AG04449 (cell line): Measurements from ENCODE around the gene CSTPP1.
A peak's percentile ranks its signal among the peaks of the same experiment; 100 is the strongest.

Experiments
- CTCF ChIA-PET: fragments of 350-600 bp; formaldehyde crosslinking; extraction: SDS; loops from one replicate; lab custom pipeline; 2021; ENCODE audit warnings: antibody characterized with exemption; lab: Yijun Ruan, JAX
- POLR2A ChIA-PET: fragments of 400-600, 350-600 bp; formaldehyde crosslinking; extraction: SDS; loops from one replicate; lab custom pipeline; 2020; ENCODE audit warnings: antibody characterized with exemption, inconsistent platforms; lab: Yijun Ruan, JAX
- DNase-seq: peaks from one replicate; pipeline ENCODE4 v3.0.0-alpha.2; 2010; ENCODE audit warnings: low read depth, low spot score
- H3K4me3 ChIP-seq: 2 replicates; pipeline ENCODE4 v1.5.1; 2011; ENCODE audit warnings: low read depth, mild to moderate bottlenecking, control low read depth, low read length
- TF ChIP-seq, protein P1 (sequence below): IDR thresholded peaks from one replicate; pipeline ENCODE4 v1.5.1; 2011; ENCODE audit warnings: mild to moderate bottlenecking, moderate library complexity, low read length, control low read depth, inconsistent platforms; ENCODE audit not compliant: insufficient read depth; ENCODE audit errors: missing control alignments

CSTPP1 gene

DNA sequence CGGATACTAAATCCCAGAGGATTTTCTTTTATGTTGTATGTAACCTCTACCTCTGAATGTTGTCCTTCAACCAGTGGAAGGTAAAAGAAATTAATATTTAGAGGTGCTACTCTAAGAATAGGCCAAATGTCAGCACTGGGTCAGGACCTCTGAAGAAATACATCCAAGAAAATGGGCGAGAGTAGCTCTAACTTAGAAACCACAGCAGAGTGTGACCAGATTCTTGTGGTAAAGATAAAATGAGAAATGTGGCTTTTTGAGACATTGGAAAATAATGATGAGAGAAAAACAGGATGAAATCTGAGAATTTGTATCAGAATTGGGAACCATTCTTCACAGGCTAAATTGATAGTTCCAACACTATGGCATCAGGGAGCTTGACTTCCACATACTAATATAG is 63.5 kb downstream of the CSTPP1 start:
- DNase-seq = no peak
- POLR2A ChIA-PET = no interaction called here
- TF ChIP-seq, protein P1, sequence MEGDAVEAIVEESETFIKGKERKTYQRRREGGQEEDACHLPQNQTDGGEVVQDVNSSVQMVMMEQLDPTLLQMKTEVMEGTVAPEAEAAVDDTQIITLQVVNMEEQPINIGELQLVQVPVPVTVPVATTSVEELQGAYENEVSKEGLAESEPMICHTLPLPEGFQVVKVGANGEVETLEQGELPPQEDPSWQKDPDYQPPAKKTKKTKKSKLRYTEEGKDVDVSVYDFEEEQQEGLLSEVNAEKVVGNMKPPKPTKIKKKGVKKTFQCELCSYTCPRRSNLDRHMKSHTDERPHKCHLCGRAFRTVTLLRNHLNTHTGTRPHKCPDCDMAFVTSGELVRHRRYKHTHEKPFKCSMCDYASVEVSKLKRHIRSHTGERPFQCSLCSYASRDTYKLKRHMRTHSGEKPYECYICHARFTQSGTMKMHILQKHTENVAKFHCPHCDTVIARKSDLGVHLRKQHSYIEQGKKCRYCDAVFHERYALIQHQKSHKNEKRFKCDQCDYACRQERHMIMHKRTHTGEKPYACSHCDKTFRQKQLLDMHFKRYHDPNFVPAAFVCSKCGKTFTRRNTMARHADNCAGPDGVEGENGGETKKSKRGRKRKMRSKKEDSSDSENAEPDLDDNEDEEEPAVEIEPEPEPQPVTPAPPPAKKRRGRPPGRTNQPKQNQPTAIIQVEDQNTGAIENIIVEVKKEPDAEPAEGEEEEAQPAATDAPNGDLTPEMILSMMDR = no peak
- CTCF ChIA-PET = interaction anchor here (1.0 to 1.5 kb wide), 5 partner anchors 10 to 20 kb away, joined by 3 to 5 read pairs (median 4); no protein-coding TSS in a partner anchor
- no peak overlapping the region for H3K4me3 ChIP-seq

GRCh38 chr11:47001781-47002181 is 65.2 kb downstream of the CSTPP1 start:
- ChIA-PET CTCF (no interaction called here), POLR2A (no interaction called here)
- no peak overlapping the region for H3K4me3 ChIP-seq
- TF ChIP-seq, protein P1 = no peak
- DNase-seq = no peak

DNA sequence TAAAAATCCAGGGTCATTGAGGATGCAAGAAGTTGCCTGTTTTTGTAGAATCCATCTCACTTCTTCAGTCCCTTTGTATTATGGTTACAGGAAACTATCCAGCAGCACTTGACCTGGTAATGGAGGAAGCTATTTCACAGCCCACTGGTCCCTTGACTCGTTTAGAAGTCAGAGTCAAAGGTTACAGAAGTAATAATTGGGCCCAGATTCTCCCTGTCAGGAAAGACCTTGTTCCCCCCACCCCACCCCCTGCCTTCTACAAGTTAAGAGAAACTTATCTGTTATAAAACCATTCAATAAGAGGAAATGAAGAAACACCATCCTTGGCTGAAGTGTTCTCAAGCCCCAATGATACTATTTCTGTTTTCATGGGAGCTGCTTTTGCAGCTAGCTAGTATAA is 65.8 kb downstream of the CSTPP1 start:
- ChIA-PET CTCF (interaction anchor here (1.2 kb wide), 1 partner anchor 150 kb away, joined by 6 read pairs; no protein-coding TSS in a partner anchor), POLR2A (interaction anchor here (0.7 kb wide), 1 partner anchor 141 kb away, joined by 4 read pairs; no protein-coding TSS in a partner anchor)
- TF ChIP-seq, protein P1 = no peak
- H3K4me3 ChIP-seq = no peak overlapping the region
- no peak for DNase-seq

DNA sequence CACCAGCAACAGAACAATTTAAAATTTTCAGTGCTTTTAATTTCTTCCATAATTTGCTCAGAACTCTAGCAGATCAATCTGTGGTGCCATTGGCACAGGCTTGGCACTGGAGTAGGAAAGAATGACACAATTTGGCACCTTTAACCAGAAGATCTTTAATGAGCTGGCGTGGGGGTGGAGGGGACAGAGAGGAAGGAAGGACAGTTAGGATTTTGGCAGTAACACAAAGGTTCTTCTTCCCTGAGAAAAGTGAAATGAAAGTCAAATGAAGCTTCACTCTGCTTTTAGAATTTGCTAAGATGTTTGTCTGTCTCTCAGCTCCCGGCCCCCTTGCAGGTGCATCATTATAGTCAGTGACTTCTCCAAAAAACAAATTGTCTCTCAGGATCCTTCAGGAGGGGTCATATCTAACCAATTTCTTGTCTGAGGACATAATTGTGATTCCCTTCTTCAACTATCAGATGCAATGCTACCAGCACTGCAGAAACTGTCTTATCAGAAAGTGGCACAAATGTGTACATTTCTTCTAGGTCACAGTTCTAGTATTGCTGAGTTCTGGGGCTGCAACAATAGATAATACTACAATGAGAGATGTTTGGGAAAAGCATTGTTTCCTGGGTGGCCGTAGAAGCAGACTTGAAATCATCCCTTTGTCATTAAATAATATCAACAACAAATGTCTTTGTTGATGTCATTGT is 66.8 kb downstream of the CSTPP1 start:
- POLR2A ChIA-PET = no interaction called here
- TF ChIP-seq, protein P1 = no peak
- CTCF ChIA-PET = interaction anchor here (1.2 to 1.8 kb wide), 2 partner anchors 22 to 150 kb away, joined by 6 to 7 read pairs; no protein-coding TSS in a partner anchor
- H3K4me3 ChIP-seq = no peak overlapping the region
- no peak for DNase-seq

DNA sequence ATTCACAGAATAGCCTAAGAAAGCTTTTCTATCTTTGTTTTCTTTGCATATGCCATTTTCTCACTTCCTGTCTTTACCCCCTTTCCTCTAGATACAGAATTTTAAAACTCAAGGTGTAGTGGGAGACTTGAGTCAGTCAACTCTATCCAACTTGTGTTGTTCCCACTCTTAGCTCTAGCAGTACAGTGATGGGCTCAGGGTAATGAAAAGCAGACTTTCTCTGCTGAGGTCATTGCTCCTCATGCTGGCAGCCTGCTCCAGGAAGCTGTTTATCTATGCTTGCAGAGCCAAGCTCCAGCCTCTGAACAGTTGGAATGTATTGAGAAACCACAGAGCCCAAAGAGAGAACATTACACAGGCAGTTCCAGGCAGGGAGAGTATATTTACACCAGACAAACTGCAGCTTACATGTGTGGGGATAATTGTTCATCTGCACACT is 68.1 kb downstream of the CSTPP1 start:
- no peak overlapping the region for H3K4me3 ChIP-seq
- ChIA-PET CTCF (interaction anchor here (1.8 kb wide), 1 partner anchor 23 kb away, joined by 7 read pairs; no protein-coding TSS in a partner anchor), POLR2A (interaction anchor here (0.5 kb wide), 1 partner anchor 41 kb away, joined by 3 read pairs; no protein-coding TSS in a partner anchor)
- TF ChIP-seq, protein P1 = no peak
- peak; percentile 95 for DNase-seq

GRCh38 chr11:47005441-47005840 is 68.9 kb downstream of the CSTPP1 start:
- POLR2A ChIA-PET = no interaction called here
- CTCF ChIA-PET = interaction anchor here (0.6 to 0.7 kb wide), 2 partner anchors 13 to 27 kb away, joined by 3 read pairs; no protein-coding TSS in a partner anchor
- H3K4me3 ChIP-seq = no peak overlapping the region
- TF ChIP-seq, protein P1 = no peak
- no peak for DNase-seq
